Natural killer cell treated with Interleukin-12 subunit alpha and Interleukin-12 subunit beta and Interleukin-15 and Interleukin-18, amount 100 ng/mL, for 72 hours (primary cell): ENCODE results near the gene P2RX1. TPM values are rescaled to one million over a fixed set of nuclear protein-coding genes. Genes with fewer than 3 reads are reported as not detected.

Source experiments
- ATAC-seq, 2 donors: fragments of 150-1000 bp; cut with Tn5 transposase in 1 of 2; sonication (Bioruptor Pico), chemical (Tn5 transposase) in 1 of 2; 2 replicates each; pipeline ENCODE4 v1.10.0; 2021
- DNase-seq: peaks from one replicate; pipeline ENCODE4 v3.0.0; 2022; ENCODE audit warnings: low spot score
- H3K27ac Mint-ChIP-seq, 2 donors: 1 replicate in 1 of 2; 2 replicates in 1 of 2; pipeline ENCODE4 v1.8.0; 2022; ENCODE audit warnings: mixed read lengths in 2 of 2, mild to moderate bottlenecking in 1 of 2, moderate library complexity in 1 of 2
- H3K27me3 Mint-ChIP-seq, 2 donors: 1 replicate in 1 of 2; 2 replicates in 1 of 2; pipeline ENCODE4 v1.8.0; 2022; ENCODE audit warnings: mixed read lengths in 2 of 2
- H3K36me3 Mint-ChIP-seq: one replicate; pipeline ENCODE4 v1.8.0; 2022; ENCODE audit warnings: mixed read lengths
- H3K4me1 Mint-ChIP-seq, 2 donors: 1 replicate in 1 of 2; 2 replicates in 1 of 2; pipeline ENCODE4 v1.8.0; 2022; ENCODE audit warnings: low read depth in 2 of 2, mixed read lengths in 2 of 2, mild to moderate bottlenecking in 1 of 2
- H3K4me3 Mint-ChIP-seq: one replicate; pipeline ENCODE4 v1.8.0; 2022; ENCODE audit warnings: mixed read lengths
- H3K9me3 Mint-ChIP-seq: 2 replicates; pipeline ENCODE4 v1.8.0; 2022; ENCODE audit warnings: mixed read lengths
- total RNA-seq, 2 donors: library from RNA; stranded (reverse); gene quantifications; one replicate each; pipeline ENCODE4 v1.2.3, GENCODE V29; 2022

The P2RX1 gene
- total RNA-seq, 2 donors from 2014 or later = 3.9 TPM

DNA sequence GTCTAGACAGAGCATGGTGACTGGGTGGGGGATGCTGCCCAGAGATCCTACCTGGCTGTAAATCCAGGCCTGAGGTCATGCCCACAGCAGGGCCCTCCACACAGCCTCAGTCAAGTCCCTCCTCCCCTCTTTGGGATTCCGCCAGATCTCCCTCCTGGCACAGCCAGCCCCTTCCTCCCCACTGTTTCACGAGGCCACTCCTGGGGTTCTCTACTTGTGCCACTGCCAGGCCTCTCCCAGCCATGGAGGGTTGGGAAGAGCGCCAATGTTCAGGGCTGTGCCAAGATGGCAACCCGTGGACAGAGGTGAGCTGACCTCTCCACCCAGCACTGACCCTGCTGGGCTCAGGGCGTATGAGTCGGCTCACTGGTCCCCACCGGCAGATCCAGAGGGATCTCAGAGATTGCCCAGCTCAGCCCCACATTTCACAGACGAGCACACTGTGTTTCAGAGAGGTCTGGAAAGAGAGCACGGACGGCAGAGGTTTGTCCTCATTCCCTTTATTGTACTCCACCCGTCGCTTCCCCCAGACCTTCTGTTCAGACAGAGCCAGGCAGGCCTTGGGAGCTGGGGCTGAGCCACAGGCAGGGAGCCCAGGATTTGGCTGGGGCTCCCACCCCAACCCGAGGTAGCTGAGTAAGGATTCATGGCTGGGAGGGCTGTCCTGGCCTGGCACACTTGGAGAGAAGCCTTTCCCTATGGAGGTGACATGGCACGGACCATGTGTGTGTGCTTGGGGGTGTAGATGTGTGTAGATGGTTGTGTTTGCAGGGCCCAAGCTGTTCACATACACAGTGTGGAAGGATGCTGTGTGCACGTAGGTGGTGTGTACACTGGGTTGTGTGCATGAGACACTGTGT lies 19.9 kb downstream of the P2RX1 start:
- Mint-ChIP-seq H3K4me1 (peaks cover 12 to 17% of the 10 kb centered on the region in 2 donors), H3K9me3 (no peaks in the 10 kb centered on the region), H3K4me3 (no peak overlapping the region), H3K36me3 (no peaks in the 10 kb centered on the region), H3K27ac (no peak overlapping the region), H3K27me3 (no peaks in the 10 kb centered on the region)
- ATAC-seq = no peak
- no peak for DNase-seq

DNA sequence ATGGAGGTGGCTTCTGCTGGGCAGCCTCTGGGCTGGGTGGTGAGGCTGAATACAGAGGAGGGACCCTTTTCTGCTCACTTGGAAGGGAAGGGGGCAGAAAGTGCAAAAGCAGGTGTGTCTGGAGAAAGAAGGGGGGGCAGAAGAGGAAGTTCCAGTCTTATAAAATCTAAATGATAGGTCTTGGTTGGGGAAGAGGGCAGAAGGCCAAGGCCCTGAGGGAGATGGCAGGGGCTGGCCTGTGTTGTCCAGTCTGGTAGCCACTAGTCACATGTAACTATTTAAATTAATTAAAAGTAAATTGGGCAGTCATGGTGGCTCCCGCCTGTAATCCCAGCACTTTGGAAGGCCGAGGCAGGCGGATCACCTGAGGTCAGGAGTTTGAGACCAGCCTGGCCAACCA lies 20.9 kb downstream of the P2RX1 start:
- H3K4me1 Mint-ChIP-seq = peaks cover 16 to 25% of the 10 kb centered on the region in 2 donors
- DNase-seq = no peak
- no peaks in the 10 kb centered on the region for H3K9me3 Mint-ChIP-seq
- H3K4me3 Mint-ChIP-seq = no peak overlapping the region
- H3K27me3 Mint-ChIP-seq = no peaks in the 10 kb centered on the region
- no peak for ATAC-seq
- H3K27ac Mint-ChIP-seq = no peak overlapping the region
- no peaks in the 10 kb centered on the region for H3K36me3 Mint-ChIP-seq

DNA sequence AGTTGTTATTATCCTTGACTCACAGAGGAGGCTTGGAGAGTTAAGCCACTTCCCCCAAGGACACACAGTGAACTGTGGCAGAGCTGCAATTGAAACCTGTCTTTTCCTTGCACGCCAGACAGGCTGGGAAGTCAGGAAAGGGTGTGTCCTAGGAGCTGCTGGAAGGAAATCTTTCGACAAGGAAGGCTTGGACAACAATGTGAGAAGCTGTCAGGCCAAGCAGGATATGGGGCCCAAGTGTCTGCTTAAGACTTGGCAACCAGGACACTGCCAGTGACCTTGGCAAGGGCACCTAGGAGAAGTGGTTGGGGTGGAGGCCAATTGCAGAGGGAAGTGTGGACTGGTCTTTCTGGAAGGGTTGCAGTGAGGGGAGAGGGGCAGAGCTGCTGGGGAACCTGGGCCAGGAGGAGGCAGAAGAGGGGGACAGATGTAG lies 21.3 kb downstream of the P2RX1 start:
- Mint-ChIP-seq H3K4me3 (no peak overlapping the region), H3K27me3 (no peaks in the 10 kb centered on the region)
- ATAC-seq = no peak

DNA sequence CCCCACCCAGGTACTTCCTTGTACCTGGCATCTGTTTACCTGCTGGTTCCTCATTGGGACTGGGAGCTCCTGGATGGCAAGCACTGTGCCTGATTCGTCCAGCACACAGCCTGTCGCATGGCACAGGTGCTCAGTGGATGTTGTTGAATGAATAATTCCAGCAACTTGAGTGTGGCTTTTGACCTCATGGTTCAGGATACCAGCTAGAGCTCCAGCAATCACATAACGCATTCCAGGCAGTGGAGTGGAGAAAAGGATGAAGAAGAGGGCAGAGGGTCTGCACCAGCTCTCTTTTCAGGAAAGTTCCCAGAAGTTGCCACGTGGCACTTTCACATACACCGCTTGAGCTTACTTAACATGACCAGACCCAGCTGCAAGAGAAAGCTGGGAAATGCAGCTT lies 22.1 kb downstream of the P2RX1 start:
- Mint-ChIP-seq H3K4me1 (peaks cover 16 to 26% of the 10 kb centered on the region in 2 donors), H3K27me3 (no peaks in the 10 kb centered on the region), H3K4me3 (peak overlapping the region; percentile 71), H3K27ac (peak overlapping the region; percentile 51 to 63), H3K36me3 (no peaks in the 10 kb centered on the region), H3K9me3 (no peaks in the 10 kb centered on the region)
- DNase-seq (no peak), ATAC-seq (no peak)

More for the DNA sequence above, 21.3 kb downstream of the P2RX1 start:
- Mint-ChIP-seq H3K4me1 (peaks cover 16 to 26% of the 10 kb centered on the region in 2 donors), H3K36me3 (no peaks in the 10 kb centered on the region), H3K27ac (no peak overlapping the region), H3K9me3 (no peaks in the 10 kb centered on the region)
- no peak for DNase-seq

DNA sequence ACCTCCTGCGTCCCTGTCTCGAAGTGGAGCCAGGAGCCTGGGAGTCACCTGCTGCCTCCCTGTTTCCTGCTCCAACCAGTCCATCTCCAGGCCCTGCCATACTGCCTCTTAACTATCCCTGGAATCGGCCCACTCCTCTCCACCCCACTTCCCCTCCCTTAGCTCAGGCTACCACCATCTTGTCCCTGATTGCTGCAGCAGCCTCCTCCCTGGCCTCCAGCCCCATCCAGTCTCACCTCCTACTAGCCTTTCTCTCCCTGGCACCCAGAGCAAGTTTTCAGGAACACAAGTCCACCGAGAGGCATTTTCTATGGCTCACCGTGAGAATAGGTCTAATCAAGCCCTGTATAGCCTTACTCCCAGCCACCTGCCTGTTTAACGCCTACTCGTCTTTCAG lies 22.5 kb downstream of the P2RX1 start:
- no peak for DNase-seq
- peaks cover 16 to 26% of the 10 kb centered on the region in 2 donors for H3K4me1 Mint-ChIP-seq
- peak overlapping the region; percentile 71 for H3K4me3 Mint-ChIP-seq
- H3K27ac Mint-ChIP-seq = peak overlapping the region; percentile 51 to 63
- H3K9me3 Mint-ChIP-seq = no peaks in the 10 kb centered on the region
- ATAC-seq = no peak
- no peaks in the 10 kb centered on the region for H3K36me3 Mint-ChIP-seq
- H3K27me3 Mint-ChIP-seq = no peaks in the 10 kb centered on the region

DNA sequence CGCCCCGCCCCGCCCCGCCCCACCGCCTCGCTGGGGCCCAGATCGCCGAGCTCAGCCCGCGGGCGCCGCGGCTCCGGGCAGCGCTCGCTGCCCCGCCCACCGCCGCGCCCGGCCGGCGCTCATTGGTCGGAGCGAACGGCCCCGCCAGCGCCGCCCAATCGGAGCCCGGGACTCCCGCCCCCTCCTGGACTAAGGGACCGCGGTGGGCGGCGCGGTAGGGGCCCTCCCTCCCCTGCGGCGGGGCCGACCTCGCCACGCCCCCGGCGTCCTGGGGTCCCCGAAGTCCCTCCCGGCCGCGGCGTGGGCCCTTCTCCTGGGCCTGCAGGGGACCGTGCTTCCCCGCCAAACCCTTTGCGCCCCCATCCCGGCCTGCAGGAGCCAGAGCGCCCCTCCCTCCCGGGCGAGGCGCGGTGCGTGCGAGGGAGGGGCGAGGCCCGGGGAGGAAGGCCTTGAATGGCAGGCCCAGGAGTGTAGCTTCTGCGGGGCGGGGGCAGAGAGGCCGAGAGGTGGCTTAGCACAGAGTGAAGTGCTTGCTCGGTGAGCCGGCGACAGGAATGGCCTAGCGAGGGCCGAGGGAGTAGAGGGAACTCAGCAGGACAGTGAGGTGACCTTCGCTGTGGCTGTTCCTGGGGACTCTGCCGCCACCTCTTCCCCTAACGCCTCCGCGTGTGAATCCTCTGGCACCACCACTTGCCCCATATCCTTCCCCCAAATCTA lies 23.1 kb downstream of the P2RX1 start, which contains the start of gene CAMKK1:
CAMKK1 (minus strand) TSS at position 51 of the 717 bp plus-strand sequence. CDS start 7,366 bp downstream, outside the sequence.
- peak; percentile 95 for DNase-seq
- H3K9me3 Mint-ChIP-seq = no peaks in the 10 kb centered on the region
- no peaks in the 10 kb centered on the region for H3K27me3 Mint-ChIP-seq
- no peaks in the 10 kb centered on the region for H3K36me3 Mint-ChIP-seq
- peak within 1 kb of the TSS; percentile 51 to 63 for H3K27ac Mint-ChIP-seq
- ATAC-seq = peak; percentile 95 to 96
- H3K4me1 Mint-ChIP-seq = peaks cover 16 to 26% of the 10 kb centered on the region in 2 donors
- peak within 1 kb of the TSS; percentile 71 for H3K4me3 Mint-ChIP-seq

DNA sequence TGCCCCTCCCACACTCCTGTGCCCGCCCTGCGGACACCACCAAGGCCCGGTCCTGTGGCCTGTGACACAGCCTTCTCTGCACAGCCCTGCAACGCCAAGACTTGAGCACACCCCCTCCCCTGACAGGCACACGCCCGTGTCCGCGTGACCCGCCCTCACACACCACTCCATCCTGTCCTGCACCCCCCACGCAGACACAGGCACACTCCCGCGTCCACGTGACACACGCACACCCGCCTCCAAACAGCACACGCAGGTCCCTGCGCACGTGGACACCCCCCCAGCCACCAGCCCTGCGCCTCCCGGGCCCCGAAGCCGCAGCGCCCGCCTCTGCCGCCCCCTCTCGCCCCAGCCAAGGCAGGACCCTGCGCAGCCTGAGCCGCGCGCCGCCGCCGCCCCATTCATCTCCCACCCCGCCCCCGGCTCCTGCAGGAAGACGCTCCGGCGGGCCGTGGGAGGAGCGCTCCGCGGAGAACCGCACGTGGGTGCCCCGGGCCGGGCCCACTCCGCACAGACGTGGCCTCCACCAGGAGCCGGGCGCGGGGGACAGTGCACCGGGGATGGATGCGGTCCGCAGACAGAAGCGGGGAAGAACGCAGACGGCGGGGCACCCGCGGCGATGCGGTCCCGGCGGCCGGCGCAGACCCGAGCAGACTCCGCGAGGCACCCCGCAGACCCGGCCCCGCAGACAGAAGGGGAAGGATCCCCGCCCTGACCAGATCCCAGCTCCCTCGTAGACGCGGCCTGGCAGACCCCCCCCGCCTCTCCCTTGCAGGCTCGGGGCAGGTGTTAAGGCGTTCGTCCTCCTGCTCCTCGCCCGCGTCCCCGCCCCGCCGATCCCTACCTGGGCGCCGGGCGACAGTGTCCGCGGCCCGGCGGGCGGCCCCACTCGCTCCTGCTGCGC lies 23.9 kb downstream of the P2RX1 start:
- Mint-ChIP-seq H3K27ac (no peak overlapping the region), H3K4me1 (peaks cover 16 to 30% of the 10 kb centered on the region in 2 donors), H3K27me3 (no peaks in the 10 kb centered on the region), H3K4me3 (peak overlapping the region; percentile 59), H3K36me3 (no peaks in the 10 kb centered on the region), H3K9me3 (no peaks in the 10 kb centered on the region)
- peak; percentile 72 for DNase-seq
- ATAC-seq = peak; percentile 43 to 44

DNA sequence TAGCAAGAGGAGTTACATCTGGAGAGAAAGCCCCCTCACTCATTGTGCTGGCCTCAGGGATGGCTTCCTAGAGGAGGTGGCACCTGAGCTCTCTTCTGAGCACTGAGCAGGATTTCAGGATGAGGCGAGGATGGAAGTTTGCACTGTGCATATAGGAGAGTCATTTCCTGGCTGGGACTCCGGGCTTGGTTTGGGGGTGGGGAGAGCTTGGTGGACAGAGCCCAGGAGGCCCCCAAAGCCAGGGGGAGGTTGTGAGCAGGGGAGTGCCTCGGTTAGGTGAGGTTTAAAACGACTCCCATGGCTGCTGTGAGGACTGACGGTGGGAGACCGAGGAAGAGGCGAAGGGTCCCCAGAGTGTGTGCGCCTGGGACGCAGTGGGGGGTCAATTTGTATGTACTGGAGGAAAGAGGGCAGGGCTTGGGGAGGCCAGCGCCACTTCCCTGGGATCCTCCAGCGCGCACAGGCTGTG lies 24.6 kb downstream of the P2RX1 start:
- Mint-ChIP-seq H3K4me1 (peaks cover 22 to 36% of the 10 kb centered on the region in 2 donors), H3K27ac (no peak overlapping the region)

DNA sequence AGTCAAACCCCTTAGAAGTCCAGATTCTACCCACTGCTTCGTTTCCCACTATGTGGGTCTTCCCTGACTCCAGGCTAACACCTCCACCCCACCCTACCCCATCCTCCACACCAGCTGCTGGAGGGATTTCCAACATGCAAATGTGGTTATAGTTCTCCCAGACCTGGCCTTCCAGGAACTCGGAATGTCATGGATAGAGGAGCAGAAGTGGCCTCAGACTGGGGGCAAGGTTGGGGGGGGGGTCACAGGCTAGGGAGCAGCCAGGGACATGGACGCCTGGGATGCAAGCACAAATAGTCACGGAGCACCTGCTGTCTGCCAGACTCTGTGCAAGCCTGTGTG lies 25.4 kb downstream of the P2RX1 start:
- H3K4me1 Mint-ChIP-seq = peaks cover 22 to 41% of the 10 kb centered on the region in 2 donors
- no peaks in the 10 kb centered on the region for H3K9me3 Mint-ChIP-seq
- DNase-seq (no peak), ATAC-seq (no peak)
- no peaks in the 10 kb centered on the region for H3K27me3 Mint-ChIP-seq
- no peaks in the 10 kb centered on the region for H3K36me3 Mint-ChIP-seq
- H3K27ac Mint-ChIP-seq = no peak overlapping the region
- H3K4me3 Mint-ChIP-seq = peak overlapping the region; percentile 59

More for the DNA sequence above, 24.6 kb downstream of the P2RX1 start:
- Mint-ChIP-seq H3K4me3 (peak overlapping the region; percentile 59), H3K27me3 (no peaks in the 10 kb centered on the region), H3K9me3 (no peaks in the 10 kb centered on the region), H3K36me3 (no peaks in the 10 kb centered on the region)
- DNase-seq (no peak), ATAC-seq (no peak)

DNA sequence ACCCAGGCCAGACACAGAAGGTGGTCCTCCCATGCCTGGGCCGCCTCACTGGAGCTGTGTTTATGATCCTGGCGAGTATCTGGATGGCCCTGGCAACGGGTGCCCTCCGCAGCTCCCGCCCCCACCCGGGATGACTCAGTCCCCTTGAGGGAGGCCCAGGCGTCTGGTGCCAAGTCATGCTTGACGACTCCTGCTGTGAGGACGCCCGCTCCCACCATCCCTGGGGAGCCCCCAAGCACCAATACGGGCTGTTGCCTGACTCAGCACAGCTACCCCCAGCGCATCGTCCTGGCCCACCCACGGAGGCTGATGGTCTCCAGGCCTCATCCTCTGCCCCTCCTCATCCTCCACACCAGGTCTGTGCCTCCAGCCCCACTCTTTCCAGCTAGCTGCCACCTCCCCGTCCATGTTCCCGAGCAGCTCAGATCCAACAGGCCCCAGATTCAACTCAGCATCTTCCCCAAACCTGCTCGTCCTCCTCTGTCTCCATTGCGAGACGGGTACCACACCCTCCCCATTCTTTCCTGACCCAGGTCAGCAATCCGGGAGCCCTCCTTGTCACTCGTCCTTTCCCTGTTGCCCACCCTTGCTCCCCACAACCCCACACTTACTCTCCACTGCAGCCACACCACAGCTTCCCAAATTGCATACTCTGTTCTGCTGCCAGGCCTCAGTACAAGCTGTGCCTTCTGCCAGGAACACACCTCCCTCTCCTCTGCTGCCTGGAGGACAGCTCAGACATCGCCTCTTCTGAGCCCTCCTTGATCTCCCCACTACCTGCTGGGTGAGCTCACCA lies 26.0 kb downstream of the P2RX1 start:
- Mint-ChIP-seq H3K4me1 (peaks cover 22 to 41% of the 10 kb centered on the region in 2 donors), H3K36me3 (no peaks in the 10 kb centered on the region), H3K9me3 (no peaks in the 10 kb centered on the region), H3K4me3 (no peak overlapping the region), H3K27ac (no peak overlapping the region), H3K27me3 (no peaks in the 10 kb centered on the region)
- DNase-seq = no peak
- no peak for ATAC-seq

DNA sequence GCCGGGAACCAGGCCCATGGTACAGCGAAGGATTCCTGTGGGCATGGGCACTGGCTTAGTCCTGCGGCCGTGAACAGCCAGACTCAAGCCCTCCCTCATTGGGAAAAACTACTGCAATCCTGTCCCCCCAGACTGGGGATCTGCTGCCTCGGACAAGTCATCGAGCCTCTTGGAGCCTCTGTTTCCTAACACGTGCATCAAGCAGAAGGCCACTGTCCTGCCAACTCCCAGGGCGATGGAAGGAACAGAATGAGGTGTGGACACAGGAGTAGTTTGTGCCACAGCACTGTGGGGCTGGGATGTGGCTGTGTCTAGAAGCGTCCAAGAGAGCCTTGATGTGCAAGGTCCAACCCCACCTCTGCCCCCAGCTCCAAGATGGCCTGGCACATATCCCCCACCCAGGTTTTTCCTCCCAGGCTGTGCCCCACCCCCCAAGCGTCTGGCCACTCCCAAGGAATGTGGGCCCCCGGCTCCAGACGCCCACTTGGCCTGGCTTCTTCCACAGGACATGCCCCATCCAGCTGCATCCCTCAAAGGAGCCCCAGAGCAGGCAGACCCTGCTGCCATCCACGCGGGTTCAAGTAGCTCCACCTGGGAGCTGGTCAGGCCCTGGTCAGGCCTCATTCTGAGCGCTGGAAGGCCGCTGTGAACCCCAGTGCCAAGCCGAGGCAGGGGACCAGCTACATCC lies 26.8 kb downstream of the P2RX1 start:
- DNase-seq (no peak), ATAC-seq (no peak)
- Mint-ChIP-seq H3K9me3 (no peaks in the 10 kb centered on the region), H3K4me3 (no peak overlapping the region), H3K36me3 (no peaks in the 10 kb centered on the region), H3K27ac (no peak overlapping the region), H3K4me1 (peaks cover 22 to 41% of the 10 kb centered on the region in 2 donors), H3K27me3 (no peaks in the 10 kb centered on the region)
